ENCODE results near the gene ARID3A. TPM values are rescaled to one million over a fixed set of nuclear protein-coding genes. Genes with fewer than 3 reads are reported as not detected.

Gene ARID3A
- total RNA-seq, 2 experiments from 2014 or later, result 18.7 to 22.1 TPM

- ATAC-seq (no peak), DNase-seq (no peak)
- no peaks in the 10 kb centered on the region for H3K9me3 Mint-ChIP-seq
- CTCF ChIA-PET, result no interaction called here
- H3K4me1 Mint-ChIP-seq (ENCODE audit: low read depth), result peaks cover 12% of the 10 kb centered on the region
- no peak overlapping the region for H3K27ac Mint-ChIP-seq
- TF ChIP-seq, protein P1, sequence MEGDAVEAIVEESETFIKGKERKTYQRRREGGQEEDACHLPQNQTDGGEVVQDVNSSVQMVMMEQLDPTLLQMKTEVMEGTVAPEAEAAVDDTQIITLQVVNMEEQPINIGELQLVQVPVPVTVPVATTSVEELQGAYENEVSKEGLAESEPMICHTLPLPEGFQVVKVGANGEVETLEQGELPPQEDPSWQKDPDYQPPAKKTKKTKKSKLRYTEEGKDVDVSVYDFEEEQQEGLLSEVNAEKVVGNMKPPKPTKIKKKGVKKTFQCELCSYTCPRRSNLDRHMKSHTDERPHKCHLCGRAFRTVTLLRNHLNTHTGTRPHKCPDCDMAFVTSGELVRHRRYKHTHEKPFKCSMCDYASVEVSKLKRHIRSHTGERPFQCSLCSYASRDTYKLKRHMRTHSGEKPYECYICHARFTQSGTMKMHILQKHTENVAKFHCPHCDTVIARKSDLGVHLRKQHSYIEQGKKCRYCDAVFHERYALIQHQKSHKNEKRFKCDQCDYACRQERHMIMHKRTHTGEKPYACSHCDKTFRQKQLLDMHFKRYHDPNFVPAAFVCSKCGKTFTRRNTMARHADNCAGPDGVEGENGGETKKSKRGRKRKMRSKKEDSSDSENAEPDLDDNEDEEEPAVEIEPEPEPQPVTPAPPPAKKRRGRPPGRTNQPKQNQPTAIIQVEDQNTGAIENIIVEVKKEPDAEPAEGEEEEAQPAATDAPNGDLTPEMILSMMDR (IDR thresholded peaks at IDR 0.05), result no peak
- H3K36me3 Mint-ChIP-seq (ENCODE audit: low read depth), result no peaks in the 10 kb centered on the region
- intact Hi-C loops (cut with micrococcal nuclease), result no loop called here
- no peak overlapping the region for H3K4me3 Mint-ChIP-seq
- POLR2A ChIA-PET, result no interaction called here
- H3K27me3 Mint-ChIP-seq, result peaks cover 5% of the 10 kb centered on the region
Observed at GRCh38 chr19:944663-945241, 18.9 kb downstream of the ARID3A start.

DNA sequence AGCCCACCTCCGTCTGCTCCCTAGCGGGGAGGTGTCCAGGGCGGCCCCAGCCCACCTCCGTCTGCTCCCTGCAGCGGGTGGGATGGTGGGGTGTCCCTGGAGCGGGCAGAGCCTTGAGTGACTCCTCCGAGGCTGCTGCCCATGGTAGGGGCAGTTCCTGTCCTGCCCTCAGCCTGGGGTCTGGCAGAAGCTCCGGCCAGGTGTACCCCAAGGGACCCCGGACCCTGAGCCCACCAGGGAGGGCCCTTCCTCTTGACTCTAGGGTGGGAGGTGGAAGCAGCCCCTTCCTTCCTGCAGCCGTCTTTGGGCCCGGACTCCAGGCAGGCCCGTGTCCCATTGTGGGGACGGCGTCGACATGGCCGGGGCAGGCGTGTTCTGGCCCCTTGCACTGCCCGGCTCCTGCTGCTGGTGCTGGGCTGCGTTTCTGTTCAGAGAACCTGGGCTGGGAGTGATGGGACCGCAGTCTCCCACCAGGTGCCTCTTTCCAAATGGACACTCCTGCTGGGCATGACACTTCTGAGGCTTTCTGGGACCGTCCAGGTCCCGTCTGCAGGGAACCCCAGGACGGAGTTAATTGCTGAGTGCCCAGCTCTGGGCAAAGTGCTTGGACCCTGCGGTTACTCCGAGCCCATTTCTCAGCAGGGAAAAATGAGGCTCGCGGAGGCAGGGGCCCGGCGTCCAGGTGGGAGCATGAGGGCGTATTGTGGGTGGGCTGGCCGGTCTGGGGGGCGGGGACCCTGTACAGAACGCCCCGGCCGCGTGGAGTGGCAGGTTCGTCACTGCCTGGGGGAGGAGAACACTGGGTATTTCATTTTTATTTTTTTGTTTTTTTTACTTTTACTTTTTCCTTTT lies 19.8 kb downstream of the ARID3A start:
- Mint-ChIP-seq H3K27me3 (peaks cover 5% of the 10 kb centered on the region), H3K4me3 (no peak overlapping the region), H3K36me3 (ENCODE audit: low read depth) (no peaks in the 10 kb centered on the region), H3K9me3 (no peaks in the 10 kb centered on the region), H3K4me1 (ENCODE audit: low read depth) (peaks cover 6% of the 10 kb centered on the region), H3K27ac (no peak overlapping the region)
- ChIA-PET POLR2A (no interaction called here), CTCF (no interaction called here)
- ATAC-seq, result no peak
- intact Hi-C loops (cut with micrococcal nuclease), result no loop called here
- DNase-seq, result no peak
- TF ChIP-seq, protein P1 (IDR thresholded peaks at IDR 0.05), result no peak

- no peaks in the 10 kb centered on the region for H3K36me3 Mint-ChIP-seq (ENCODE audit: low read depth)
- CTCF ChIA-PET, result interaction anchor here (1.0 kb wide), 1 partner anchor 24 kb away, joined by 3 read pairs; no protein-coding TSS in a partner anchor
- intact Hi-C loops (cut with micrococcal nuclease), result no loop called here
- DNase-seq (no peak), ATAC-seq (no peak)
- no peak overlapping the region for H3K27ac Mint-ChIP-seq
- POLR2A ChIA-PET, result no interaction called here
- TF ChIP-seq, protein P1 (IDR thresholded peaks at IDR 0.05), result no peak
- no peaks in the 10 kb centered on the region for H3K27me3 Mint-ChIP-seq
- H3K4me1 Mint-ChIP-seq (ENCODE audit: low read depth), result peaks cover 2% of the 10 kb centered on the region
- no peaks in the 10 kb centered on the region for H3K9me3 Mint-ChIP-seq
- no peak overlapping the region for H3K4me3 Mint-ChIP-seq
Observed at GRCh38 chr19:947090-947706, 21.4 kb downstream of the ARID3A start.

GRCh38 chr19:947707-948539 lies 22.1 kb downstream of the ARID3A start:
- Mint-ChIP-seq H3K27ac (no peak overlapping the region), H3K36me3 (ENCODE audit: low read depth) (no peaks in the 10 kb centered on the region), H3K9me3 (no peaks in the 10 kb centered on the region), H3K4me1 (ENCODE audit: low read depth) (peaks cover 2% of the 10 kb centered on the region), H3K4me3 (no peak overlapping the region), H3K27me3 (no peaks in the 10 kb centered on the region)
- TF ChIP-seq, protein P1 (IDR thresholded peaks at IDR 0.05), result no peak
- ATAC-seq, result peak; percentile 37
- intact Hi-C loops (cut with micrococcal nuclease), result no loop called here
- CTCF ChIA-PET, result interaction anchor here (1.0 kb wide), 1 partner anchor 23 kb away, joined by 3 read pairs; no protein-coding TSS in a partner anchor
- POLR2A ChIA-PET, result interaction anchor here (1.2 kb wide), 1 partner anchor 19 kb away, joined by 6 read pairs; no protein-coding TSS in a partner anchor
- no peak for DNase-seq
